HG02588 (cell line): ENCODE measurements around the gene SPG21.
A peak's percentile ranks its signal among the peaks of the same experiment; 100 is the strongest.

Experiments used
- ATAC-seq: cut with Tn5 transposase; IDR thresholded peaks from one replicate; pipeline ENCODE4 v1.9.1; 2021; ENCODE audit warnings: mild to moderate bottlenecking, moderate library complexity; ENCODE audit not compliant: unreplicated experiment

Gene SPG21

DNA sequence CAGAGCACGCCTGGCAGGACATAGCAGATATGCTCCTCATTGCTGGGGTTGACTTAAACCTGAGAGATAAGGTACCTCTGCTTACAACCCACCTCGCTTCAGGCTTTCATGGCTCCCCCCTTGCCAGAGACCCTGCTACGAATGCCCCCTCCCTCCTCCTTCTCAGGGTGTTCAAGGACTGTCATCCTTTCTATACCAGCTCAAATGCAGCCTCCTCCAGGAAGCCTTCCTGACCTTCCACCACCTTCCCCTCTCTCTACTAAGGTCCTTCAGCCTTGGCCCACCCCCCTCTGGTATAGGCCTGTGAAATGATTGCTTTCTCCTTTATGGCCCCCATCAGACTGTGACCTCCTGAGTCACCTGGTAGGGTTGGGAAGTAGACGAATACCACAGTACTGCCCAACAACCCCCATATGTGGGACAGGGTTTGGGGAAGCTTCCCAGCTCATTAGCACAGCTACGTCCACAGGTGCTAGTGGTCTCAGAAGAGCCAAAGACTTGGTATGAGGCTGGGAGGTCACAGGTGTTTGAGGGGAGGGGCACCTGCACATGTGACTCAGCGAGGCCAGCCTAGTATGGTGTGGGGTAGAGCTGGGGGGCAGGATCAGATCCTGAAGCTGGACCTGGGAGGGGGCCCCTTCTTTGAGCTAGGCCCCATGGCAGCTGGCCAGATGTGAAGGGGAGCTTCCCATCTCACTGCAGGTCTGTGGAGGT lies 46.0 kb downstream of the SPG21 start:
- ATAC-seq, result no peak

DNA sequence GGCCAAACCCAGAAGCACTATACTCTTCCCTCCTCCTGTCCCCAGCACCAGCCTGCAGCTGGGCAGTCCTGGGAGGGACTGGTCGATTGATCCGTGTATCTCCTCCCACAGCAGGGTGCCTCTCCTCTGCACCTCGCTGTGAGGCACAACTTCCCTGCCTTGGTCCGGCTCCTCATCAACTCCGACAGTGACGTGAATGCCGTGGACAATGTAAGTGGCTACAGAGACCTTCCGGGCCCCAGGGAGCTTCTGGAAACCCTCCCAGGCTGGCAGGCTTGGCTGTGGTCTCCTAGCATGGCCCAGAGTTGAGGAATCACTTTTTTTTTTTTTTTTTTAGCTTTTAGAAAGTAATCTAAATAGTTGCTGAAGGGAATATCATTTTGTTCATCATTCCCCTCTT lies 47.4 kb downstream of the SPG21 start:
- no peak for ATAC-seq

DNA sequence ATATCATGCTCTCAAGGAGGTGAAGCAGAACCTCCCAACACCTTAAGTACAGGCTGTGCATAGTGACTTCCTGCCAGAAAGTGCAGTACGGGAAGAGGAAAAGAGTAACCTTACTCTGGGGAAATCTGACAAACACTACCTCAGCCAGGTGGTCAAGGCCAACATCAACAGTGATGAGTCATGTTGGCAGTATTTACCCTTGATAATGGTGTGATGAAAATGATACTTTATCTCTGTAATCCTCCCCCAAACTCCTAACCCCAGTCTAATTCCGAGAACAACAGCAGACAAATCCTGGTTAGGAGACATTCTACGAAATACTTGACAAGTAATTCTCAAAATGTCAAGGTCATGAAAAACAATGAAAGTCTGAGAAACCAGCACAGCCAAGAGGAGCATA lies 51.5 kb downstream of the SPG21 start:
- no peak for ATAC-seq

DNA sequence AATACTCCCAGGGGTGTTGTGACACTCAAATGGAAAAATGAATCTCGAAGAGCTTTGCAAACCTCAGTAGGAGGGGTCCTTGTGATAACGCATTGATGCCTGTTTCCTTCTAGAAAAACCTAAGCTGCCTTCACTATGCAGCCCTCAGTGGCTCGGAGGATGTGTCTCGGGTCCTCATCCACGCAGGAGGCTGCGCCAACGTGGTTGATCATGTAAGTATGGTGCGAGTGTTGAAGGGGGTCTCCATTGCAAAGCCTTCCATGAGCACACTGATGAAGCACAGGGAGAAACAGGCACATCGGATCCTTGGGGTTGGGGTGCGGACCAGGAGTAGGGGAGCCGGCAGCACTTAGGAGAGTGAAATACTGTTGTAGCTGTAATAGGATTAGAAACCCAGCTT lies 55.7 kb downstream of the SPG21 start:
- no peak for ATAC-seq

DNA sequence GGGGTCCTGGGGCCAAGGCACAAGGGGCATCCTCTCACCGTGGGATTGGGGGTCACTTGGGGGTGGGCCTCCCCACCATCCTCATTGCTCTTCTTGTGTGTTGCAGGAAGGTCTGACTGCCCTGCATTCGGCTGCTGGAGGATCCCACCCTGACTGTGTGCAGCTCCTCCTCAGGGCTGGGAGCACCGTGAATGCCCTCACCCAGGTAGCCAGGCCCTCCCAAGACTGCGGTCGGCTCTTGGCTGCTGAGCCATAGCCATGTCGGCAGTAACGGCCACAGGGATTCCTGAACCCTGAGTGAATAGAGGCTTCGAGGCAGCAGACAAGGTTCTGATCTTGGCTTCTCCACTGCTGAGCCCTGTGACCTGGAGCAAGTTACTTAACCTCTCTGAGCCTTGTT lies 58.3 kb downstream of the SPG21 start:
- no peak for ATAC-seq

DNA sequence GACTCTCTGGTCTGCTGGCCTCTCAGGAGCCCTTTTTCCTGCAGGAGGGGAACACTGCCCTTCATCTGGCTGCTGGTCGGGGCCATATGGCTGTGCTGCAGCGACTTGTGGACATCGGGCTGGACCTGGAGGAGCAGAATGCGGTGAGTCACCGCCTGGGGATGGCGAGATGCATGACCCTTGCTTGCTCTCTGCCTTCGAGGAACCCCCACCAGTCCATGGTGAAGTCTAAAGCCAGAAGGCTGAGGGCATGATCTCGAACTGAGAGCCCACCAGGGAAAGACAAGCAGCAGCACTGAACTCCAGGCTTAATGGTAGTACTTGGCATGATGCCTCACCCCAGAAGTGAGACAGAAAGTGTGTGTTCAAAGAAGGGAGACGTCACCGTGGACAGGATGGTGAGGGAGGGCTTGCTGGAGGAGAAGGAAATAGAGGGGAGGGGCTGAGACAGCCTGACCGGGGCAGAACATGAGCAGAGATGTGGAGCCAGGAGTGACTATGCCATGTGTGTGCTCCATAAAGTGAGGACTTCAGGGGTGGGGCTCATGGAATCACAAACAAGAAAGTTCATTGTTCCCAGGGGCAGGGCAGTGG lies 58.8 kb downstream of the SPG21 start:
- no peak for ATAC-seq

DNA sequence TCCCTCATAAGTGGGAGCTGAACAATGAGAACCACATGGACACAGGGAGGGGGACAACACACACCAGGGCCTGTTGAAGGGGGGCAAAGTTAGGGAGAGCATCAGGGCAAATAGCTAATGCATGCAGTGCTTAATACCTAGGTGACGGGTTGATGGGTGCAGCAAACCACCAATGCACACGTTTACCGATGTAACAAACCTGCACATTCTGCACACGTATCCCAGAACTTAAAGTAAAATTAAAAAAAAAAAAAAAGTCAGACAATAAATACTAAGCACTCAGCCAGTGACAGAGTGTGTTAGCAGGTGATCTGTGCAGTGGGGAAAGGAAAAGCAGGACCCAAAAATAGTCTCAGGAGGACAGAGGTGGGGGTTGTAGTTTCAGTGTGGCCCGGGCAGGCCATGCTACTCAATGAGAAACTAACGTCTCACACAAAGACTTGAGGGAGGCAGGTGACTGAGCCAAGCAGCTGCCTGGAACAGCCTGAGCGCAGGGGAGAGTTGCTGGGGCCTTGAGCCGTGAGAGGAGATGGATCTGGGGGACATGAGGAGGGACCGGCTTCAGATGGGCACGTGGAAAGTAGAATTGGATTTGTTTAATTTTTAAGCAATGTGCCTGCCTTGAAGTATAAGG lies 59.6 kb downstream of the SPG21 start:
- ATAC-seq, result peak; percentile 59

DNA sequence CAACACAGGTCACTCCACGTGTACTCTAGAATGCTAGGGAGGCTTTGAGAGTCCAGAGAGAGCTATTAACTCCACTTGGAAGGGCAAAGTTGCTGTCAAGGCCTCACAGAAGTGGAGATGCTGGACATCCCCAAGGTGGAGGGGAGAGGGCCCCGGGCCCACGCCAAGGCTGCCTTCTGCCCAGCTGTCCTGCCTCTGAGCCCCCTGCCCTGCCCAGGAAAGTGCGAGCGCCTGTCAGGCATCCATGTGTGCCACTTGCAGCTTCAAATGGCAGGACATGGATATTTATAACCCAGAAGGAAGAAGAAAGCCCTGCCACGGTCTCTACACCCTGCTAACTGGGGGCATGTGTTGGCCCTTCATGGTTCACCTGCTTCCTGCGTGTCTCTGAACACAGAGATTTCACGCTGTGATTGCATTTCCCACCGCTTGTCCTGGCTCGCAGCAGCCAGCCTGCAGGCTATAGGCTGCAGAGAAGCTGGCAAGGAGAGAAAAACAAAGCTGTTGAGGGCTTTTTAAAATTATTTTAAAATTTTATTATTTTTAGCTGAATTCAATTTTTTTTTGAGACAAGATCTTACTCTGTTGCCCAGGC lies 61.0 kb downstream of the SPG21 start:
- ATAC-seq, result no peak

DNA sequence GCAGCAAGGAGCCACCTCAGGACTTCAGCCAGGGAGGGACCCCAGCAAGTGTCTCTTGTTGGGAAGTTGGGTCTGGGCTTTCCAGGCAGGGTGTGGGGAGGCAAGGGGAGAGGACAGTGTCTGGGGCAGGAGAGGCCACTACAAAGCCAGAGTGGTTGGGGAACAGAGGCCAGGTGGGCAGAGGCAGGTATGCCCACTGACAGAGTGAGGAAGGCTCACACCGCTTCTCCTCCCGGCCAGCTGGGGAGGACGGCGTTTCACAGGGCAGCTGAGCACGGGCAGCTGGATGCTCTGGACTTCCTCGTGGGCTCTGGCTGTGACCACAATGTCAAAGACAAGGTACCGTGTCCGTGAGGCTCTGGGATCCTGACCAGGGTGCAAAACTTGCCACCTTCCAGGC lies 63.1 kb downstream of the SPG21 start:
- no peak for ATAC-seq

DNA sequence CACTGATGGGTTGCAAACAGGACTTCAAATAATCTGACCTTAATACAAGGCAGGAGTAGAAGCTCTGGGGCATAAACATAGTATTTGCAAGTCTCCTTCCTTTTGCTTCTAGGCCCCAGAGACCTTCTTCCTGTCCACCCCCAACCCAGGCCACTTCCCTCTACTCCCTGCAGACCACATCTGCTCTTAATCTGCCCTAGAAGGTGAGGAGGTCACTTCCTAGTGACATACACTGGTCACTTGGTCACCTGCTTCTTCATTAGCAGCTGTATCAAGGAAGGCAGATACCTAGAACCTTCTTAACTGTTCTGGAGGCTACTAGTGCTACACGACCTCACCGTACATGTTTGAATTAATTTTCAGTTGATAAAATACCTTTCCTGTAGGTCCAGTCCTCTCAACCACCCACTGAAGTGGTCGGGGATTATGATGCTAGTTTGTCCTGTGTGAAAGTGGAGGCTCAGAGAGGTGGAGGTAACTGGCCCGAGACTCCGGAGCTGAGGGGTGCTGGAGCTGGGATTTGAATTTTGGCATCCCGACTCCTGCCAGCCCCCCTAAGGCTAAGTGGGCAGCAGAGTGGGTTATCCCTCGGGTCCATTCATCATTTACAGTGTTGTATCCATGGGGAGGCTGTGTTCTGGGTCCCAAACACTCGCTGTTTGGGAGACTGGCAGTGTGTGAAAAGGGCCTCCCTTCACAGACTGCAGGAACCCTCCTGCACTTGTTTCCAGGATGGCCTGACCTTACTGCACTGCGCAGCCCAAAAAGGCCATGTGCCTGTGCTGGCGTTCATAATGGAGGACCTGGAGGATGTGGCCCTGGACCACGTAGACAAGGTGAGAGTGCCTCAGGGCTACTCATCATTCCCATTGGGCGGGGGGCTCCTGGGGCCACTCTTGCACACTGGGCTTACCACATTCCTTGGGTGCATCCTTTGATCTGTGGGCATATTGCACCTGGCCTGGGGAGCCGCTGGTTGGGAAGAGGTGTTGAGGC lies 64.1 kb downstream of the SPG21 start:
- no peak for ATAC-seq

DNA sequence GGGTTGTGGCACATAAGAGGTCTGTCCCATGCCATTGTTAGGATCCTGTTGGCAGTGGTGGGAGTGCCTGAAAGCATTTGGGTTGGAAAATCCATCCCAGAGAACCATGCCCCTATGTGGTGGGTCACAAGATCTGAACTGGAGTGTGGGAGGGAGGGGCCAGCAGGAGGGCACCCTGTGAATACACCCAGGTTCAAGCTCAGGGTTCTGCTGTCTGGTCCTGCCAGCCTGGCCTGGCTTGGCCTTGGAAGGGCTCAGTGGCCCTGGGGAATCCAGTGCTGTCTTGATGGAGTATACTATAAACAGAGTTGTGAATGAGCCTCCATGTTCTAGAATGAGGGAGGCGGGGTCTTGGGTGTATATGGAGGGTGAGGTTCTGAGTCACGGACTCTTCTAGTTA lies 66.2 kb downstream of the SPG21 start:
- no peak for ATAC-seq

DNA sequence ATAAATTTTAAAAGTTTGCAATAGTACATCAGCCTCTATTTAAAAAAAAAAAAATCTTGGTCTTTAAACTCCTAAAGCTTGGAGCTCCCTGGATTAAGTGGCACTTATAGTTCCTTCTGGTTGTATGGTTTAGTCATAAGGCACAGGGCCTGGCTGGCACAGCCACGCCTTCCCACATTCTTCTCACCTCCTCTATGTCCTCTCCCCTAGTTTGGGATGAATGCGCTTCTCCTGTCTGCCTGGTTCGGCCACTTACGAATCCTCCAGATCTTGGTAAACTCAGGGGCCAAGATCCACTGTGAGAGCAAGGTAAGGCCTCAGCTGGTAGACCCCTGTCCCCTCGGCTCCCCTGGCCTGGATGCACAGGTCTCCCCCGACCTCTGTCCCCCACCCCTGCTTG lies 68.0 kb downstream of the SPG21 start:
- ATAC-seq, result no peak

DNA sequence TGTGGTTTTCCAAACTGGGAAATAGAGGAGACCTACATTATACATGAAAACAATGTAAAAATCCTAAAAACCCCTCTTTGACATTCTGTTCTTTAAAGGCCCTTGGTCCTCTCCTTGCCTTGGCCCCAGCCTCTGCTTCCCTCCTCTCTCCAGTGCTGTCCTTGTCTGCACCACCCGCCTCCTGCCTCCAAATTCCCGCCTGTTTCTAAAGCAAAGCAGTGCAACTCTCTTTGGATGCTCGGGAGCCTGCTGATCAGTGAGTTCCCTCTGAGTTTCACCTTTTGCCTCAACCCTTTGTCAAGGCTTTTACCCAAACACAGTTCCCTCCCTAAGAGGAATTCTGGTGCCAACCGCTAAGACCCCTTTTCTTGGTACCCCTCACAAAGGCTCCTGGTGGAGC lies 70.0 kb downstream of the SPG21 start:
- no peak for ATAC-seq

DNA sequence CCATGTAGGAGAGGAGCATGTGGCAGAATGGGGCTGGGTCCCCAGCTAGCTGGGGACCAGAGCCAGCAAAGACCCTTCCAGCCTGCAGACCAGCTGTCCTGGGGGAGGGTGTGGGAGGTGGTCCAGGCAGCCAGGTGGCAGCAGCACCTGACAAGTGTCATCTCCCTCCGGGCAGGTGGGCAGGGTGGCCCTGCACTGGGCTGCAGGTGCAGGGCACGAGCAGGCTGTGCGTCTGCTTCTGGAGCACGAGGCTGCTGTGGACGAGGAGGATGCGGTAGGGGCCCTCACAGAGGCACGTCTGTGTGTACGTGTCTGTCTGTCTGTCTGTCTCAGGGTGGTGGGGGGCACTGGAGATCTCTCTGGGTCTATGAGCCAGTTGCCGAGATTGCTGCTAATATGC lies 72.5 kb downstream of the SPG21 start:
- ATAC-seq, result no peak

DNA sequence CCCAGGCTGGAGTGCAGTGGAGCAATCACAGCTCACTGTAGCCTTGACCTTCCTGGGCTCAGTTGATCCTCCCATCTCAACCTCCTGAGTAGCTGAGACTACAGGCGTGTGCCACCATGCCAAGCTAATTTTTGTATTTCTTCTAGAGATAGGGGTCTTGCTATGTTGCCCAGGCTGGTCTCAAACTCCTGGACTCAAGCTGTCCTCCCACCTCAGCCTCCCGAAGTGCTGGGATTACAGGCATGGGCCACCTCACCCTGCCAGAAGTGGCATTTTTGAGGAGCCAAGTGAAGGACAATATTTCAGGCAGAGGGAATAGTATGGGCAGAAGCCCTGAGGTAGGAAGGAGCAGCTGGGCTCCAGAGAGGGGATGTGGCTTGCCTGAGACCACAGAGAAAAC lies 73.3 kb downstream of the SPG21 start:
- no peak for ATAC-seq

DNA sequence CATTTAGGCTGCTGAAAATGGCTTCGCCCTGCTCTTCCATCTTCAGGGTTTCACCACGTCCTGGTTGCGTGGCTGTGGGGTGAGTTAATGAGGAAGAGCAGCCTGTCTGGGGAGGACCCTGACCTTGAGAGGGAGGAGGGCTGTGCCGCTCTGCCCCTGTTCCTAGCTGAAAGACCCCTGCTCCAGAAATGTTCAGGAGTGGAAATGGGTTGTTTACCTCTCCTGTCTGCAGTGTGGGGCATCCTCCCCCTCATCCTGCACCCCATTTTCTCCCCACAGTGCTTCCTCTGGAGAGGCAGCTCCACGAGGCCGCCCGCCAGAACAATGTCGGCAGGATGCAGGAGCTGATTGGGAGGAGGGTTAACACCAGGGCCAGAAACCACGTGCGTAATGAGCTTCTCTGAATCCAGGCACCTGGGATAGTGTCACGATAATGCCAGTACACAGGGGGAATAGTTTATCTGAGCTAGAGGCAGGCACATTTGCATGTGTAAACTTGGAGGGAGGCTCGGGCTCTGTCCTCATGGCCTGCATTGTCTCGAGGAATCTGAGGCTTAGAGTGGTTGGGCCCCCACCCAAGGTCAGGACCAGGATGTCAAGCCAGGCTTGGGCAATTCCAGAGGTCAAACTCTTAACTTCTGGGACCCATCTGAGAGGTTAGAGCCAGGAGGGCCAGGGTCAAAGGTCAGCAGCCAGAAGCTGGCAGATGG lies 74.0 kb downstream of the SPG21 start:
- no peak for ATAC-seq
